Measurements from ENCODE around the gene FBXL20. TPM values are rescaled to one million over a fixed set of nuclear protein-coding genes. Genes with fewer than 3 reads are reported as not detected.

The FBXL20 gene
- total RNA-seq, 2 donors from 2014 or later: 15.6 to 18.1 TPM

- Histone ChIP-seq H3K27ac (ENCODE audit: low read depth, low read length) (no peak overlapping the region), H3K4me1 (ENCODE audit: control insufficient read depth, insufficient read depth, low read length) (no peaks in the 10 kb centered on the region), H3K9me3 (ENCODE audit: control insufficient read depth, low read length) (no peaks in the 10 kb centered on the region), H3K9ac (ENCODE audit: extremely low read depth, low read length, poor library complexity, severe bottlenecking) (no peak overlapping the region), H3K36me3 (ENCODE audit: control insufficient read depth, insufficient read depth, low read length) (no peaks in the 10 kb centered on the region), H3K27me3 (ENCODE audit: control insufficient read depth, insufficient read depth, low read length, poor library complexity, severe bottlenecking) (no peaks in the 10 kb centered on the region), H3K4me3 (ENCODE audit: low read length) (no peak overlapping the region)
- DNase-seq: peak; percentile 54
- no peak overlapping the region for H3K27ac Mint-ChIP-seq
- peaks cover 4% of the 10 kb centered on the region for H3K27me3 Mint-ChIP-seq (ENCODE audit: insufficient read depth)
- TF ChIP-seq CTCF (conservative IDR thresholded peaks at IDR 0.05): no peak
- no peaks in the 10 kb centered on the region for H3K9me3 Mint-ChIP-seq
- WGBS, 2 experiments (ENCODE audit: insufficient coverage in 1 of 2, insufficient read length in 1 of 2): 83 to 91% methylated on average over 8 of the region's 8 CpGs
- H3K36me3 Mint-ChIP-seq (ENCODE audit: low read depth): no peaks in the 10 kb centered on the region
- H3K4me3 Mint-ChIP-seq: no peak overlapping the region
- peaks cover 18% of the 10 kb centered on the region for H3K4me1 Mint-ChIP-seq
These were observed 158.3 kb downstream of the FBXL20 start for GRCh38 chr17:39243155-39243554.

- H3K27ac ChIP-seq (ENCODE audit: low read depth, low read length): no peak overlapping the region
- Mint-ChIP-seq H3K27ac (no peak overlapping the region), H3K4me3 (no peak overlapping the region)
These were observed 160.8 kb downstream of the FBXL20 start for GRCh38 chr17:39240631-39241030.

GRCh38 chr17:39239640-39240314 lies 161.6 kb downstream of the FBXL20 start:
- peak; percentile 98 for DNase-seq
- H3K4me1 ChIP-seq (ENCODE audit: control insufficient read depth, insufficient read depth, low read length): no peaks in the 10 kb centered on the region
- no peak overlapping the region for H3K4me3 Mint-ChIP-seq
- 36 to 38% methylated on average over 15 to 16 of the region's 16 CpGs for WGBS, 2 experiments (ENCODE audit: insufficient coverage in 1 of 2, insufficient read length in 1 of 2)
- no peaks in the 10 kb centered on the region for H3K9me3 ChIP-seq (ENCODE audit: control insufficient read depth, low read length)
- no peaks in the 10 kb centered on the region for H3K27me3 ChIP-seq (ENCODE audit: control insufficient read depth, insufficient read depth, low read length, poor library complexity, severe bottlenecking)
- H3K9me3 Mint-ChIP-seq: no peaks in the 10 kb centered on the region
- no peak overlapping the region for H3K27ac ChIP-seq (ENCODE audit: low read depth, low read length)
- peak overlapping the region; percentile 55 for H3K27ac Mint-ChIP-seq
- no peak overlapping the region for H3K4me3 ChIP-seq (ENCODE audit: low read length)
- H3K4me1 Mint-ChIP-seq: peaks cover 12% of the 10 kb centered on the region
- H3K9ac ChIP-seq (ENCODE audit: extremely low read depth, low read length, poor library complexity, severe bottlenecking): no peak overlapping the region
- no peaks in the 10 kb centered on the region for H3K36me3 ChIP-seq (ENCODE audit: control insufficient read depth, insufficient read depth, low read length)
- H3K36me3 Mint-ChIP-seq (ENCODE audit: low read depth): no peaks in the 10 kb centered on the region
- peak; percentile 88 for TF ChIP-seq CTCF (conservative IDR thresholded peaks at IDR 0.05)
- H3K27me3 Mint-ChIP-seq (ENCODE audit: insufficient read depth): peaks cover 4% of the 10 kb centered on the region

More at GRCh38 chr17:39240631-39241030, 160.8 kb downstream of the FBXL20 start:
- Mint-ChIP-seq H3K4me1 (peaks cover 11% of the 10 kb centered on the region), H3K27me3 (ENCODE audit: insufficient read depth) (peaks cover 4% of the 10 kb centered on the region), H3K9me3 (no peaks in the 10 kb centered on the region), H3K36me3 (ENCODE audit: low read depth) (no peaks in the 10 kb centered on the region)
- Histone ChIP-seq H3K4me3 (ENCODE audit: low read length) (no peak overlapping the region), H3K9me3 (ENCODE audit: control insufficient read depth, low read length) (no peaks in the 10 kb centered on the region), H3K27me3 (ENCODE audit: control insufficient read depth, insufficient read depth, low read length, poor library complexity, severe bottlenecking) (no peaks in the 10 kb centered on the region), H3K36me3 (ENCODE audit: control insufficient read depth, insufficient read depth, low read length) (no peaks in the 10 kb centered on the region), H3K9ac (ENCODE audit: extremely low read depth, low read length, poor library complexity, severe bottlenecking) (no peak overlapping the region), H3K4me1 (ENCODE audit: control insufficient read depth, insufficient read depth, low read length) (no peaks in the 10 kb centered on the region)
- DNase-seq: no peak
- 40 to 95% methylated on average over 1 to 5 of the region's 5 CpGs for WGBS, 2 experiments (ENCODE audit: insufficient coverage in 1 of 2, insufficient read length in 1 of 2)
- TF ChIP-seq CTCF (conservative IDR thresholded peaks at IDR 0.05): no peak

All from endodermal cell (in vitro differentiated cells).